Activated T-cell treated with anti-CD3 and anti-CD28 coated beads for 1 hour (primary cell): ENCODE data around the gene HOXB7.

Experiments used
- DNase-seq: peaks from one replicate; pipeline ENCODE4 v3.0.0-alpha.2; 2020; ENCODE audit warnings: low read depth

HOXB7 gene

DNA sequence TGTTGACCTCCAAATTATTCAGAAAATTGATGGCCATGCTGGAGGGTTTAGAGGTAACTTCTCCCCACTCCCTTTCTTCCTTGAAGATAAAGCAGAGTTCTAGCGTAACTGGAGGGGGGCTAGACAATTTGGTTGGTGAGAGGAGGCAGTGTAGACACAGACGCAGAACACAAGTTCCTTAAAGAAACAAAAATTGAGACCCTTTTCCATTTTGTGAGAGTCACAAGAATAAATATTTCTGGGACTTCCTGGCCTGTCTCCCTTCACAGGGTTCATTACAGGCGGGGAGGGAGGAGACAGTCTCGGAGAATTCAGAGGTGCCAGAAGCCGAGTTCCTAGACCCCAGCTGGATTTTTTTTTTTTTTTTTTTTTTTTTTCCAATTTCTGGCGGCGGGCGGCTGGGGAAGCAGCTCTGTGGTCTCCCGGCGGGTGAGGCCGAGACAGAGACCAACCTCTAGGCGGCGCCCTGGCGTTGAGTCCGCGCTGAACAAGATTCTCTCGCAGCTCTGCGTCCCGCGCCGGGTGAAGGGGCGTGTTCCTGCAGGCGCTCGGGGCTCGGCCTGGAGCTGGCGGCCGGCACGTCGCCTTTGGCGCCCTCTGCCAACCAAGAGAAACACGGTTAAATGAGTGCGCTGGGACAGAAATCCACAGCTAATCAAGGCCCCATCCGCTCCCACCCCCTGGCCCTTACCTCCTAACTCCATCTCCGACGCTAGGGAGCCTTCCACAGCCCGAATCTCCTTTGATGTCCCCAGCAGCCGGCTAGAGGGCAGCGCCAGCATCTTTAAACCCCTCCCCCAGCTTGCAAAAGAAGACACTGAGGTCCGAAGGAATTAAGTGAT, 25.6 kb upstream of the HOXB7 start:
- DNase-seq: peak; percentile 57

DNA sequence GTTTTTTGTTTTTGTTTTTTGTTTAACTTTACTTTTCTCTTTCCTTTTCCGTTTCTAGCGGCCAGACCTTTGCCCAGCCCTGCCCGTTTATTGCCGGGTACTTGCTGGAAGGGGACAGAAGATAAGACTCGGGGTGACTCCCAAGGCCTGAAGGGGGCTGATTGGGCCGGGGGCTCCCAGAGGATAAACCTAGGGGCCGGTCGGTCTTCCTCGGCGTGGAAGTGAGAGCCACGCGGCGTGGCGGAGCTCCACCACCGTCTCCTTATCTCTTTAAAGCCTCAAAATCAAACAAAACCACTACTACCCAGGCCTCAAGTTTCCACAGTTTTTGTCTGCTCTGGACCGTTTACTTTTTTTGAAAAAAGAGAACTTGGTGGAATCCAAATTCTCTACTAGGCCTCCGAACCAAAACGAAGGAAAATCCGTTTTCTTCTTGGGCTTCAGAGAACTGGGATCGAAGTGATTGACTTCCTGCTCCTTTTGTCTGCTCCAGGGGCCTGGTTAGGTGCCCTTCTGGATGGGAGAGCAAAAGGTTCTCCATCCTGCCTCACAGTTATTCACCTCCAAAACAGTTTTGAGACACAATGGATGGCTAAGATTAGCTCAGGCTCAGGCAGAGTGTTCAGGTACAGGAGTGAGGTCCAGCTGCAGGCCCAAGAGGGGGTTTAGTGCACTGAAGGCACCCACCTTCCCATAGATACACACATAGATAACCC, 23.8 kb upstream of the HOXB7 start:
- no peak for DNase-seq

DNA sequence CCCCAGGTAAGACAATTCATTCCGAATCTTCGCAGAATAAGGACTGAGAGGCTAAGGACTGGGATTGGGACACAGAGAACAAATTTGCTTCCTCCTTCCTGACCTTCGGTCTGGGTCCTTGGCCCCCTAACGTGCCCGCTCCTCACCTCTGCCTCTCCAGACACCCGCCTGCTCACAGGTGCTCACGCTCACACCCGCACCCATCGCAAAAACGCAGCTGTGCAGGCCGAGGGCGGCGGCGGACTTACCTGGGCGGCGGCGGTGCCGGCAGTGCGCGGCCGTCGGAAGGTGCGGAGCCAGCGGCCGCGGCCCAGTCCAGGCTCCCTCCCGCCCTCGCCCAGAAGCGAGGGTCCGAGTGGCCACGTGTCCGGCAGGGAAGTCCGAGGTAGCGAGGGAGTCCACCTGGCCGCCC, 22.5 kb upstream of the HOXB7 start:
- no peak for DNase-seq

DNA sequence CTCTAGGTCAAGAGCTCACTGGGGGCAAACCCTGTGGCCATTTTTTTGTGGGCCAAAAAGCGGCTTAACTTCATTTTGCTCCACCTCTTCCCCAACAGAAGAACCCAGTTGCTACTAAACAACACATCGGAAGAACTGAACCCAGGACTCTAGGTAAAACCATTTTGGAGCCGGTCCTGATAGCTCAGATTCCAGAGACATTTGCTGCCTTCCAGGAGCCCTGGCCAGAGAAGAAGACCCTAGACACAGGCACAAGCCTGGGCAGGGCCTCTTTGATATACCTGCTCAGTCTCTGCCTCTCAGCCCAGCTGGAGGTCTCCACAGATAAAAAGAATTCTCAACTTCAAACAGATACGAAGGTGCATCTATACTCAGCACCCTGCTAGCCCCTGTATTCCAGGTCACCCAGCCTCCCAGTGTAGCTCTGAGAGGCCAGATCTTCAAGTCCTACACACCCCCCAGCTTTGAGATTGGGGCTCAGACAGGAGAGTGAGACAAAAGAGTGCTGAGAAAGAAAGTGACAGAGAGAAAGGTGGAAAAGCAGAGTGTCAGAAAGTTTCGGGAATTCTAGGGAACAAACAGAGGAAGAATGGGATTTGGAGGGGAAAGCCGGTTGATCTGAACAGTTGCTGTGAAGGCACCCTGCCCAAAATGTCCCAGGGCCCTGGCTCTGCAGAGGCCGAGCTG, 21.9 kb upstream of the HOXB7 start:
- no peak for DNase-seq

DNA sequence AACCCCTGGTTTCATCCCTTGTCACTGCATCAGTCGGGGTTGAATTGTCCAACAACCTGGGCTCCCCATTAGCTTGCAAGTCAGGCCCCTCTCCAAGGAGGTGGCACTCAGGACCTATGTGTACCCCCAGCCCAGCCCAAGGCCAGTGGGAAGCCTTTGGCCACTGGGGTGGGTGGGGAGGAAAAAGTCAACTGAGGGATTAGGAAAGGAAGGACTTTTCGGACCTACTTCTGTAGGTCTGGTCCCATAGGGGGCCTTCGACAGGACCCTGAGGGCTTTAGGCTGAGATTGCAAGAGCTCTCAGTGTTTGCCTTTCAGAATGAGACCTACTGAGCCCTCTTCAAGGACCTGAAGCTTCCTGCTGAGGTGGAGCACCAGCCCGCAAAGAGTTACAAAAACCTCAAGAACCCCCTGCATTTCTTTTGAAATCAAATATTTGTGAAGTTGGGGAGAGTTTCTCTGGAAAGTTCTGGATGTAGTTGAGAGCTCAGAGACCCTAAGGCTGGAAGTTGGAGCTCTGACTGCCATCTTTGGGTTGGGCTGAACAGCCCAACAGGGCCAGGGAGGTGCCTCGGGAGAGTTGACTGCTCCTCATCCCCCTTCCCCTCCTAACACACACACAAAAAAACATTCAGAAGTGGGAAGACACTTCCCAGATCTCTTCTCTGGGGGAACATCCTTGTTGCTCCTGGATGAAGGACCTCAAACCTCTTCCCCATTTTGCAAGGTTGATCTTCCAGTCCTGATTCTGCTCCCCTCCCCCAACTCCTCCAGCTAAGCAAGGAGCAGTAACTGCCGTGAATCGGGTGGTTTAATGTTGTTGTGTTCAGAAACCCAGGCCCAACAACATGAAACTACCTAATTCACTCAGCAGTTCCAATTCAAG, 21.1 kb upstream of the HOXB7 start:
- no peak for DNase-seq

DNA sequence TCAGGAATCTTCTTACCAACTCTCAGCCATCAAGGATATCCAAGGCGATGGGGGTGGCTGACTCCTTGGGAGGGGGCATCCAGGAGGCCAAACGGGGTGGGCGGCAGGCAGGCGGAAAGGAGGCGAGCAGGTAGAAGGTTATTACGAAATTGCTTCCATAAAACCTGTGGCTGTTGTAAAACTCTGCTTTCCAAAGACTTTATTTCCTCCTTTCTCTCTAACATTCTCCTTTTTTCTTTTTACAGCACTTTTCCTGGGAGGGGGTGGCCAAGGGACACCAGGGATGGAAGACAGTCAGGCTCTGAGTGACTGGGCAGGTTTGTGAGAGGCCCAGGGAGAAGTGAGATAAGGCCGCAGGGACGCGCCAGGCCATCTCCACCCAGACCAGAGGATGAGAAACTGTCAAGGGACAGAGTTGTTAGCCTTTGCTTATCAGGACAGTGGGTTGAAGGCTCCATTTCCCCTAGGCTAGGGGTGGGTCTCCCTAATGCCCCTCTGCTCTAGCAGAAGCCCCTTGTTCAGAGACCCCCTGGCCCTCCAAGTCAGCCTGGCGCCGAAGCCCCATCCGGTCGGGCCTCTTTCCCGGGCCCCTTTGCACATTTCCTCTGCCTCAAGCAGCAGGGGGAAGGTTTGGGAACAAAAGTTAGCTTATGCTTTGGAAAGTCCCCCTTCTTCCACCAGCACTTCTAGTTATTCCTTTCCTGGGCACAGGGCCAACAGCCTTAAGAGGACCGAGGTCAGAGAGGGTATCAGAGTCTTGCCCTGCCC, 20.3 kb upstream of the HOXB7 start:
- DNase-seq: no peak

DNA sequence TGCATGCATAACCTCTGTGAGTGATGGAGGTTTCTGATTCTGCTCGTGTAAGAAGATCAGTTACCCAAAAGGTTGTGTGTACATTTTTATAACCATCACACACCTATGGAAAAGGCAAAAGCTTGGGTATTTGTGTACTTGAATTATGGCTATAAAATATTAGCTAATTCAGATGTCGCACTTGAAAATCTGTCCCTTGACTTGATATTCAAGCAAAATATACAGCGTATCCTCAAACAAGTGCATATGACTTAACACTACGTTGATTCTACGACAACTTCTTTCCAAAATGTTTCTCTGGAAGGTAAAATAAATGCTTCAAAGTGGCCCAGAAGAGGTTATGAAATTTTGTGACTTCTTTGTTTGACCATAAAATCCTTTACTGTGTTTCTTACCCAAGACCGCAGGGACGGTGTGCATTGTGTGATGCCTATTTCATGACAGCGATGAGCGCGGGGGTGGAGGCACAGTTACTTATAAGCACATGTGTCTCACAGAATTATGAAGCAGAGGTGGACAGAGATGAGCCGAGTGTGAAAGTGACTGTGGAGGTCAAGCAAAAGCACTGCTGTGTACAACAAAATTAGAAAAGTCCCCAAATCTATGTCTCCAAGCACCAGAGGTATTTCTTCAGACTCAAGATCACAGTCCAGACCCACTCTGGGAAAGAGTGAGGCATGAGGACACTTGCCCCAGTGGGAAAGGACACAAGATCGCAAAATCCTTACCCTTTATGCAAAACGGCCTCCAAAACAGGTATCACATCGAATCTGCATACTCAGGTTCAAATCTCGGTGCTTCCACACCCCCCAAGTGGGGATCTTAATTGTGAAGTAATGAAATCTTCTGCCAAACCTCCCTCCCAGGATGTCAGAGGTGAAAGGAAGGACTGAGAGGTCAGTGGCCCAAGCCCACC, 19.4 kb upstream of the HOXB7 start:
- no peak for DNase-seq

DNA sequence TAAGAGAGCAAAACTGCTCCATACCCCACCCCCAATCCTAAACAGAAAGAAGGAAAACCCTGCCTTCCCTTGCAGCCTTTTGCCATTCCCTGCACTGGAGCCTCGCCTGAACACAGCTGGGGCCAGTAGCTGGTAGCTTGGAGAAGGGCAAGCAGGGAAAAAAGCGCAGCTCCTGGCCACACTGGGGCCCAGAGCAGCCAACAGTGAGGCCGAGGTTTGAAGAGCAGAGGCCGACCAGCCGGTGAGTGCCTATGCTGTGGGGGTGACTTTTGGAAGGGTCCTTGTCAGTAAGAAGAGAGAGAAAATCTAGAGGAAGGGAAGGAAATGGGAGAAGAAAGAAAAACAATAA, 18.6 kb upstream of the HOXB7 start:
- no peak for DNase-seq

DNA sequence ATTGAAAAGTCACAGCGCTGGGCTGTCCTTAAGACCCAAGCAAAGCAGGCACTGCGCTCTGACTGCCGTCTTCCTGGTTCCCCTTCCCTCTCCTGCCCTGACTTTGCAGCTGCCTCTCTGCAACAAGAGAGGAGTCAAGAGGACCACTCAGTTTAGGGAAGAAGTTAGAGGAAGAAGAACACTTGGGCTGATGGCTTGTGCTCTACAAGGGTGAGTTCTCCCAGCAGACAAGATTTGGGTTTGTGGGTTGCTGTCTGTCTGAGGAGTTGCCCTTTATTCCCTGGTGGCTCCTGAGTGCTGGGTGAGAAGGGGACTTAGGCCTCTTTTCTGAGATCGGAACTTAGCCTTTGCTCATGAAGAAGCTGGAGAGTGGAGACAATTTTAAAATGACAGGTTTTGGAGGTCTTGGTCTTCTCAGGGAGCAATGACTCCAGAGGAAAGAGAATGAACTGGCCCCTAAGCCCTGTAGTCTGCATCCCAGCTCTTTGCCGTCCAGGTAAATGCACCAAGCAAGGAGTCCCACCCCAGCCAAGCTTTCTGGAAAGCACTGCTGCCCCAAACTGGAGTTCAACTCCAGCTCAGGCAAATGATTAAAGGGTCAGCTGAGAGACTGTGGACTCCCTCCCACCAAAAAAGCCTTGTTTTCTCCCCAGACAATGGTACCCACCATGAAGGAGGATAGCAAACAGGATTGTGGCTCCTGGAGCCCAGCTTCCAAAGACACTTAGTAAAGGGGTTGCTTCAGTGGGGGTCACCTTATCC, 18.0 kb upstream of the HOXB7 start:
- no peak for DNase-seq

DNA sequence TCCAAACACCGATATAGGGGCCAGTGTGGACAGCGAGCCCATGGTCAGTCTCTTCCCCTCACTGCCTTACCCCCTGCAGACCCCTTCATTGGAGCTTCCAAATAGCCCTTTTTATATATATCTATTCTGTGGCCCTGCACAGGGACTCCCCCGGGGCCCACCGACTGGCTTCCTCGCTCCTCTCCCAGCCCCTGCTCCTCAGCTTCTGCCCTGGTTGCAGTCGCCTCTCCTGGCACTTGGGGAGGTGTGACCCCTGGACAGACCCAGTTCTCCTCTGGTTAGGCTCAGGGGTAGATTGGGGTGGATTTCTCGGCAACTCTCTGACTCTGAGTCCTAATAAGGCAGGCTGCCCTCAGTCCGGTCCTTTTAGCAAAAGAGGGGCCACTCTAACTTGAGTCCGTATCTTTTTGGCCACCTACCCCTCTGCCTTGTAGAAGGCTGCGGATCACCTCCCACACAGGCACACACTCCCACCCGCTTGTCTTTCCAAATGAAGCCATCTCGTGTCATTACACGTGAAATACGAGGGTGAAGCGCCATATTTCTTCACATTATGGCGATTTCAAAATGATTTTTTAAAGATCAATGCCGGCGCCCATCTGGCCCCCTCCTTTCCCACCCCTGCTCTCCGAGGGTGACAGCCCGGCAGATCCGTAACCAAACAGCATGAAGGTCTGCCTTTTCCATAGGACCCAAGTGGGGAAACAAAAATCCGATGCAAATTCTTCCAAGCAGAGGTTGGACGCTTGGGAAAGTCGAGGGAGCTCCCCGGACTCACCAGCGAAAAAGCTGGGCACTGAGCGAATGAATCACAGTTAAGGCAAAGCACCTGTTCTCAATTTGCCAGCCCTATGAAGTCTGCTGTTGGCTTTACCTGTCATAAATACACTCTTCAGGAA, 17.1 kb upstream of the HOXB7 start:
- no peak for DNase-seq

DNA sequence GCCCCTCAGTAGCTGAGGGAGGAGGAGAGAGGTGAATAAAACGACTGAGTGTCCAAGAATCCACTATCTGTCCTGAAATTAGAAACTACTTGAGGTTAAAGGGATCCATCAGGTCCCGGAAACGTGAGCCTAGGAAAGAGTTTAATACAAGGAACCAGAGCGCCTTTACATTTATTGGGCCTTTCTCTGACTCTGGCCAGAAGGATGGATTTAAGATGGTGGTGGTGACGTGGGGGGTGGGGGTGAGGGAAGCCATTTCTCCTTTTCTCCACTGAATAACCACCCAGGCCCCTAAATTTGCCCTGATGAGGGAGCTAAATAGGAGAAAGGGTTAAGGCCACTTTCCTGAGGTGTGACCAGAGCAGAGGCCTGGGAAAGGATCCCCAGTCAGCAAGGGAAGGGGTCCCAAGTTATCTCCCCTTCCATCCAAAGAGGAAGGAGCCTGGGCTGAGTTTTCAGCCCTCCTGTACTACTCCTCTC, 16.3 kb upstream of the HOXB7 start:
- DNase-seq: no peak

DNA sequence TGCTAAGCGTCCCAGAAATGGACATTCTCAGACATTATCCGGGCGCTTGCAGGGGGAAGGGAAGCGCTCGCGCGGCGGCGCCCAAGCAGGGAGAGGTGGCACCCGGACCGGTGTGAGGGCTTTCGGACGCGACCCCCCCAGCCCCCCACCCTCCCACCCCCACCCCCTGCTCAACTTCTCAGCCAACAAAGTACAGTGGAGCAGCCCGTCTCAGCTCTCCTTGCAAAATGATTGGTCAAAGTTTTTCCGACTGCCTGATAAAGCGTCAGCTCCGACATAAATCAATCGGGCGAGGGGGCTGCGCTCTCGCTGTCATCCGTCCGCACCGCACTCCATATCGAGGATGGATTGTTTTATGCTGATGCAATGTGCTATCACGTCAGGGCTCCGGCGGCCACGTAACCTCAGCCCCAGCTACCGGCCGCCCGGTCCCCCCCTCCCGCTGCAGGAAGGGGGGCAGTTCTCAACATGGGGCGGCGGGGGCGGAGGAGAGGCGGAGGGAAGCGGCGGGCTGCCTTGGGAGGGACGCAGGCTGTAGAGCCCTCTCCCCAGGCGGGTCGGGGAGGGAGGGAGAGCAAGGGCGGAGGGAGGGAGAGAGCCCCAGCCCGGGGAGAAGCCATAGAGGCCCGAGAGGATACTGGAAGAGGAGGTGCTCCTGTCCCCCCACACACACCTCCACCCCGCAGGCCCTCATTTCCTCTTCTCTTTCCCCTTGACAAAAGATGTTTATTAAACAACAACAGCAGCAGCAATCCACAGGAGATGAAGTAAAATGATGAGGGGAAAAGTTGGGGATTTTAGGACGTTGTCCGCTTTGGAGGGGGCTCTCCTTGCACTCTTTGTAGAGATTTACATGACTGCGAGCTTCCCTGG, 15.7 kb upstream of the HOXB7 start, which contains the start of gene HOXB9:
Gene HOXB9 (minus strand): TSS at position 114 of the 873 bp plus-strand sequence. CDS start 89 bp downstream, at position 25.
- DNase-seq: no peak

DNA sequence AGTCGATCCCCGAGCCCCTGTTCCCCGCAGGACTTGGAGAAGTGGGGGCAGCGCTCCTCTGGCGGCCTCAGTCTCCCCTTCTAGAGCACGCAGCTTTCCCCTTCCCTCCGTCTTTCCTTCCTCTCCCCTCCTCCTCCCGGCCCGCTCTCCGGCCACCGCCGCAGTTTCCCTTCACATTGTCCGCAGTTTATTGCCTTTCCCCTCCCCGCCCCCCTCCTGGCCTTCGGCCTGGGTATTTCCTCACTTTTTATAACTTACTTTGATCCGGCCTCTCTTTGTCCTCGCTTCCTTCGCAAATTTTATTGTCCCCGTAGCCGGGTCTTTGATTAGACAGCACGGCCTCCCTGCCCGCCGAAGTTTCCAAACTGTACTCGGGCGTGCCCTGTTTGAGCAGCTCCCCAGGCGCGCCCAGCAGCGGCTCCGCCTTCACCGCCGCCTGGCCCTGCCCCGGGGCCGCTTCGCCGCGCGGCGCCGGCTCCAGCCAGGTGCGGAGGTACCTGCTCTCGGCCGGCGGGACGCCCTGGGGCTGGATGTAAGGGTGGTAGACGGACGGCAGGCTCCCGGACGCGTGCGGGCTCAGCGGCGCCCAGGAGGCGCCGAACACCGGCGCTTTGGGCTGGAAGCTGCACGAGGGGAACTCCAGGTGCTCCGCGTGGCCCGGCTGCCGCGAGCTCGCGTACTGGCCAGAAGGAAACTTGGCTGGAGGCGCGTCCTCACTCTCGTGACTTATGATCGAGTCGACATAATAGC, 14.9 kb upstream of the HOXB7 start:
- DNase-seq: no peak

DNA sequence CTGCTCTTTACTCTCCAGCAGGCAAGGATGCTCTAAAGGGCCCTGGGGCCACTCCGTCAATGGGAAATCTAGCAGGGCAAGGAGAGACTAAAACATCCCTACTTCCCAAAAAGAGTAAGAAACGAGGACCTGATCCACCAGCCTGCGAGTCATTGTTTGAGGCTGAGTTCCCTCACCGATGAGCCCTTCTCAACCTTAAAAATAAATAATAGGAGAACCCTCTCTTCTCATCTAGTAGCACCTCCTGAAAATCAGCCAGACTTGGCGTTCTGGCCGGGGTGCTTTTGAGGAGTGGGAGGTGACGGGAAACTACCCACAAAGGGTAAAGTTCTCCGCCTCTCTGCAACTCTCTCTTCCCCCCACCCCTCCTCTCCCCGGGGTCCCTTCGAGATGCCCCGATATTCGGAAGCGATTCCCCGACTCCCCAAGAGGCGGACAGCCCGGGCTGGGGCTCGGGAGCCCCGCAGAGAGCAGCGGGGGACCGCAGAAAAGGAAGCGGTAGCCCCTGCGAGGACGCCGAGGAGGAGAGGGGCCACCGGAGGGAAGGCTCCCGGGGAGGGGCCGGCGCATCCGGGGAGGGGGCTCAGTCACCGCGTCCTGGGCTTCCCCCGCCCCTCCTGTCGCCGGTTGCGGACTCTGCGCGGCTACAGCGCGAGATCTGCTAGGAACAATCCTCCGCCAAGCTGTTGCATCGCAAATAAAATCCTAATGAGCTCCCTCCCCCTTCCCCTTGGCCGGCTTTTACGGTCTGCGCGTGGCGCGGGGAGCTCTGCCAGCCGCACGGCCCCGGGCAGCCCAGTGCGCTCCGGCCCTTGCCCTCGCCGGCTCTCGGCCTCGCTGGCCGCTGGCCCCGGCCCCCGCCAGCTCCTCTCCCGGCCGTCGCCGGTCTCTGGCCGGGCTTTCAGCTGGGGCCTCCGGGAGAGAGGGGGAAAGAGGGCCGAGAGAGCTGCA, 14.0 kb upstream of the HOXB7 start:
- DNase-seq: no peak

DNA sequence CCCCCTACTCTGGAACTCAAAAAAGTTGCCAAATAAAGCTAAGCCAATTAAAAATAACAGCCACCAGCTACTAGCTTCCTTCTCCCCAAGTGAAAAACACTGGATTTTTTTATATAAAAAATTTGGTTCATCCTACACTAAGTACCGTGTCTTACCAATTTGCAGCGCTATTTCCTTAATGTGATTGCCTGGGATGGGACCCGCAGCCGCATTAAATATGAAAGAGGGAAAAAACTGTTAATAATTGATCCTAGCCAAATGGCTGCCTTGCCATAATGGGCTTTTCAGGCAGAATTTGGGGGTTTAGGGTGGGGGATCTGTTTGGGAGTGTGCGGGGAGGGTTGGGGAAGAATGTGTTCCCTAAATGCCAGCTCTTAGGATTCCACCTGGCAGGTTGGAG, 13.3 kb upstream of the HOXB7 start:
- DNase-seq: no peak
